ENCODE results near the gene INSRR. TPM values are rescaled to one million over a fixed set of nuclear protein-coding genes. Genes with fewer than 3 reads are reported as not detected.

The INSRR gene
- total and polyA plus RNA-seq, 4 donors, result 0.01 TPM; not detected in 3

- no peaks in the 10 kb centered on the region for H3K9me3 ChIP-seq (ENCODE audit: control insufficient read depth in 4 of 4, low read length in 3 of 4)
- no peak overlapping the region for H3K4me3 ChIP-seq (ENCODE audit: low read depth in 1 of 3, low read length in 3 of 3)
- no peaks in the 10 kb centered on the region for H3K36me3 ChIP-seq (ENCODE audit: control insufficient read depth in 4 of 4, insufficient read depth in 3 of 4, low read depth in 1 of 4, low read length in 3 of 4)
- no peak for DNase-seq (ENCODE audit: low spot score)
- no peak overlapping the region for H3K27ac ChIP-seq (ENCODE audit: low read depth in 1 of 2, low read length in 2 of 2)
- 90% methylated on average over 16 of the region's 16 CpGs for WGBS
- no peak overlapping the region for H3K9ac ChIP-seq (ENCODE audit: low read depth in 1 of 2, low read length in 2 of 2)
- peaks cover 0 to 19% (median 2%) of the 10 kb centered on the region in 4 donors for H3K4me1 ChIP-seq (ENCODE audit: control insufficient read depth in 4 of 4, insufficient read depth in 4 of 4, low read length in 3 of 4)
- TF ChIP-seq CTCF (IDR thresholded peaks at IDR 0.05; ENCODE audit: low read depth, low read length, missing input control) (no peak), RXRA (IDR thresholded peaks at IDR 0.05) (no peak), HNF4G (IDR thresholded peaks at IDR 0.05) (no peak)
- H3K27me3 ChIP-seq (ENCODE audit: control insufficient read depth in 4 of 4, insufficient read depth in 4 of 4, low read length in 3 of 4), result peaks cover 0 to 3% (median 0%) of the 10 kb centered on the region in 4 donors
Observed at GRCh38 chr1:156906206-156906906, 47.4 kb upstream of the INSRR start.

GRCh38 chr1:156905651-156906050, 46.7 kb upstream of the INSRR start:
- DNase-seq (ENCODE audit: low spot score), result no peak
- Histone ChIP-seq H3K4me1 (ENCODE audit: control insufficient read depth in 4 of 4, insufficient read depth in 4 of 4, low read length in 3 of 4) (peaks cover 0 to 24% (median 3%) of the 10 kb centered on the region in 4 donors), H3K4me3 (ENCODE audit: low read depth in 1 of 3, low read length in 3 of 3) (no peak overlapping the region), H3K9ac (ENCODE audit: low read depth in 1 of 2, low read length in 2 of 2) (no peak overlapping the region), H3K9me3 (ENCODE audit: control insufficient read depth in 4 of 4, low read length in 3 of 4) (no peaks in the 10 kb centered on the region), H3K36me3 (ENCODE audit: control insufficient read depth in 4 of 4, insufficient read depth in 3 of 4, low read depth in 1 of 4, low read length in 3 of 4) (no peaks in the 10 kb centered on the region), H3K27me3 (ENCODE audit: control insufficient read depth in 4 of 4, insufficient read depth in 4 of 4, low read length in 3 of 4) (peaks cover 0 to 3% (median 0%) of the 10 kb centered on the region in 4 donors), H3K27ac (ENCODE audit: low read depth in 1 of 2, low read length in 2 of 2) (no peak overlapping the region)
- 38% methylated on average over 4 of the region's 4 CpGs for WGBS
- TF ChIP-seq GABPA (IDR thresholded peaks at IDR 0.05 in 1 of 2, conservative IDR thresholded peaks at IDR 0.05 in 1 of 2) (no peak), JUND (IDR thresholded peaks at IDR 0.05) (no peak), ZBTB33 (IDR thresholded peaks at IDR 0.05) (no peak), RXRA (IDR thresholded peaks at IDR 0.05) (no peak), EGR1 (IDR thresholded peaks at IDR 0.05; ENCODE audit: low read depth in 2 of 2) (no peak), TAF1 (conservative IDR thresholded peaks at IDR 0.05) (no peak), REST (IDR thresholded peaks at IDR 0.05) (no peak), RAD21 (IDR thresholded peaks at IDR 0.05) (no peak), YY1 (IDR thresholded peaks at IDR 0.05) (no peak), HNF4A (conservative IDR thresholded peaks at IDR 0.05) (no peak)
